ENCODE data around the gene SRC.

The SRC gene

GRCh38 chr20:37413379-37413778, 67.4 kb downstream of the SRC start:
- no peak for DNase-seq (ENCODE audit: low read depth)
- no peak for TF ChIP-seq CTCF (conservative IDR thresholded peaks at IDR 0.05; ENCODE audit: control insufficient read depth, insufficient read depth, low read depth, low read length)
- H3K4me3 ChIP-seq (ENCODE audit: control insufficient read depth, low read depth, low read length) = no peak overlapping the region

GRCh38 chr20:37414224-37415035, 68.5 kb downstream of the SRC start:
- DNase-seq (ENCODE audit: low read depth) = no peak
- no peak overlapping the region for H3K4me3 ChIP-seq (ENCODE audit: control insufficient read depth, low read depth, low read length)
- TF ChIP-seq CTCF (conservative IDR thresholded peaks at IDR 0.05; ENCODE audit: control insufficient read depth, insufficient read depth, low read depth, low read length) = no peak

DNA sequence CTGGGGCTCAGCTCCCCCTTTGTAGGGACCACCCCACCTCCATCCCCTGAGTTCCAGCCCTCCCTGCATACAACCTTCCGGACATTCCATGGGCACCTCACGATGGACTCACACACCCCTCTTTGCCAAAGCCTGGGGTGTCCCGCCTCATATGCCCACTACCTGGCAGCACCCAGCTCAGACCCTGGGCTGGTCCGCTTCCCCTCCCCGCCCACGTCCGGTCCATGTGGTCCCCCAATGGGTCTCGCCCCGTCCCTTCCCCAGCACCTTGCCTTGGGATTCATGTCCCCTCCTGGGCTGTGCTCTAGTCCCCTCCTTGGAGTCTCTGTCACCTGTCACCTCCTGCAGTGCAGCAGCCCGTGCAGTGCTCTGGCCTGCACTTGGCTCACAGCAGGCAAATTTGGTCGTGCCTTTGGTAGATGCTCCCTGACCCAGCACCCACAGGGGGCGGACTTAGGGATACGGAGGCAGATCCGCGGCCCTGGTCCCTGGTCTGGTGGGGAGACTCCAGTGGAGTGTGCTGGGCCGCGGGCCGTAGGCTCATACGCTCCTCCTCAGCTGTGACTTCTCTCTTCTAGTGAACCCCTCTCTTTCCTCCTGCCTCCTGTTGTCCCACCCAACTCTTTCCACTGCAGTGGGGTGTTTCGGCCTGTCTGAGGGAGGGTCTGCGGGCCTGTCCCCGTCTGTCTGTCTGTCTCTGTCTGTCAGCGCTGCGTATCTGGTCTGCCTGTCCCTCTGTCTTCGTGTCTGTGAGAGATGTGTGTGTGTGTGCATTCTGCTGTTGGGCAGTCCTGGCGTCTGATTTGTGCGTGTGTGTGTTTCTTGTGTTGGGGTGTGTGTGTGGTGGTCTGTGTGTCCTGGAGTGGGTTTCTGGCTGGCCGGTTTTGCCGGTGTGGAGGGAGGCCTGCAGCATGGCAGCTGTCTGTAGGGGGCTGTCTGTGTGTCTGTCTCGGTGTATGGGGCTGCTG, 69.5 kb downstream of the SRC start:
- no peak for TF ChIP-seq CTCF (conservative IDR thresholded peaks at IDR 0.05; ENCODE audit: control insufficient read depth, insufficient read depth, low read depth, low read length)
- DNase-seq (ENCODE audit: low read depth) = no peak
- H3K4me3 ChIP-seq (ENCODE audit: control insufficient read depth, low read depth, low read length) = no peak overlapping the region

- H3K4me3 ChIP-seq (ENCODE audit: control insufficient read depth, low read depth, low read length) = no peak overlapping the region
- no peak for DNase-seq (ENCODE audit: low read depth)
- no peak for TF ChIP-seq CTCF (conservative IDR thresholded peaks at IDR 0.05; ENCODE audit: control insufficient read depth, insufficient read depth, low read depth, low read length)
These were observed 70.3 kb downstream of the SRC start for GRCh38 chr20:37416100-37416847.

GRCh38 chr20:37416848-37417616, 71.1 kb downstream of the SRC start:
- DNase-seq (ENCODE audit: low read depth) = no peak
- no peak for TF ChIP-seq CTCF (conservative IDR thresholded peaks at IDR 0.05; ENCODE audit: control insufficient read depth, insufficient read depth, low read depth, low read length)
- H3K4me3 ChIP-seq (ENCODE audit: control insufficient read depth, low read depth, low read length) = no peak overlapping the region
